HEK293 (cell line): Measurements from ENCODE around the gene ZNF593OS.
A peak's percentile ranks its signal among the peaks of the same experiment; 100 is the strongest.

Experiments used
- CTCF ChIA-PET: fragments of 350-600 bp; formaldehyde crosslinking; extraction: SDS; loops from one replicate; lab custom pipeline; 2021; ENCODE audit warnings: antibody characterized with exemption; lab: Yijun Ruan, JAX
- POLR2A ChIA-PET: fragments of 300-600 bp; formaldehyde crosslinking; extraction: SDS; loops from one replicate; lab custom pipeline; 2020; ENCODE audit warnings: antibody characterized with exemption, inconsistent platforms; lab: Yijun Ruan, JAX
- H3K27ac ChIP-seq: fragments of 200-500 bp; sonication (Bioruptor generic); 2 replicates; pipeline ENCODE4 v1.5.1; 2014; ENCODE audit warnings: low read depth, low read length, control low read depth, inconsistent platforms; ENCODE audit errors: extremely low read depth
- H3K36me3 ChIP-seq, 2 experiments: fragments of 200-500 bp in 1 of 2; sonication (Bioruptor generic) in 1 of 2; 1 replicate in 1 of 2; 2 replicates in 1 of 2; pipeline ENCODE4 v1.5.1; 2014 to 2017; ENCODE audit warnings: inconsistent platforms in 2 of 2, low read length in 2 of 2; ENCODE audit not compliant: control insufficient read depth in 2 of 2, insufficient read depth in 1 of 2
- H3K4me1 ChIP-seq: fragments of 200-500 bp; sonication (Bioruptor generic); 2 replicates; pipeline ENCODE4 v1.5.1; 2014; ENCODE audit warnings: mild to moderate bottlenecking, low read length, inconsistent platforms; ENCODE audit not compliant: control insufficient read depth, insufficient read depth
- H3K4me3 ChIP-seq: 2 replicates; pipeline ENCODE4 v1.5.1; 2011; ENCODE audit warnings: low read depth, mild to moderate bottlenecking, control low read depth, low read length, moderate library complexity
- H3K9me3 ChIP-seq: fragments of 200-500 bp; sonication (Bioruptor generic); 2 replicates; pipeline ENCODE4 v1.5.1; 2014; ENCODE audit warnings: low read depth, low read length, inconsistent platforms; ENCODE audit not compliant: control insufficient read depth, insufficient read depth
- PRDM6 ChIP-seq: fragments of 450-650 bp; formaldehyde crosslinking; IDR thresholded peaks from 2 replicates; pipeline ENCODE4 v1.5.1; 2017; ENCODE audit warnings: missing biosample characterization, missing genetic modification characterization
- SP3 ChIP-seq: fragments of 450-650 bp; formaldehyde crosslinking; IDR thresholded peaks from 2 replicates; pipeline ENCODE4 v1.5.1; 2016; ENCODE audit warnings: missing biosample characterization, missing genetic modification characterization
- SP7 ChIP-seq: fragments of 450-650 bp; formaldehyde crosslinking; IDR thresholded peaks from 2 replicates; pipeline ENCODE4 v1.5.1; 2016; ENCODE audit warnings: missing biosample characterization, missing genetic modification characterization
- YY2 ChIP-seq: fragments of 450-650 bp; formaldehyde crosslinking; IDR thresholded peaks from 2 replicates; pipeline ENCODE4 v1.5.1; 2016; ENCODE audit warnings: missing biosample characterization, missing genetic modification characterization
- ZNF133 ChIP-seq: fragments of 450-650 bp; formaldehyde crosslinking; IDR thresholded peaks from 2 replicates; pipeline ENCODE4 v1.5.1; 2016; ENCODE audit warnings: missing biosample characterization, missing genetic modification characterization
- ZNF335 ChIP-seq: fragments of 450-650 bp; formaldehyde crosslinking; conservative IDR thresholded peaks from 2 replicates; pipeline ENCODE4 v1.5.1; 2016; ENCODE audit warnings: missing biosample characterization, missing genetic modification characterization
- ZNF600 ChIP-seq: fragments of 450-650 bp; formaldehyde crosslinking; IDR thresholded peaks from 2 replicates; pipeline ENCODE4 v1.5.1; 2016; ENCODE audit warnings: missing biosample characterization, missing genetic modification characterization
- ZNF624 ChIP-seq: fragments of 450-650 bp; formaldehyde crosslinking; IDR thresholded peaks from 2 replicates; pipeline ENCODE4 v1.5.1; 2017; ENCODE audit warnings: missing biosample characterization, missing genetic modification characterization
- ZNF639 ChIP-seq: fragments of 450-650 bp; formaldehyde crosslinking; IDR thresholded peaks from 2 replicates; pipeline ENCODE4 v1.5.1; 2016; ENCODE audit warnings: missing biosample characterization, missing genetic modification characterization
- ZNF747 ChIP-seq: fragments of 450-650 bp; formaldehyde crosslinking; IDR thresholded peaks from 2 replicates; pipeline ENCODE4 v1.5.1; 2016; ENCODE audit warnings: missing biosample characterization, missing genetic modification characterization
- TF ChIP-seq, protein P1 (sequence below): fragments of 450-650 bp; formaldehyde crosslinking; IDR thresholded peaks from 2 replicates; pipeline ENCODE4 v1.5.1; 2016; ENCODE audit warnings: missing biosample characterization, missing genetic modification characterization
- TF ChIP-seq, protein P2 (sequence below): fragments of 450-650 bp; IDR thresholded peaks from 2 replicates; pipeline ENCODE4 v1.5.1; 2018; ENCODE audit warnings: missing biosample characterization, missing genetic modification characterization
- TF ChIP-seq, protein P3 (sequence below): fragments of 450-650 bp; IDR thresholded peaks from 2 replicates; pipeline ENCODE4 v1.5.1; 2018; ENCODE audit warnings: missing biosample characterization, mild to moderate bottlenecking, missing genetic modification characterization

Gene ZNF593OS

DNA sequence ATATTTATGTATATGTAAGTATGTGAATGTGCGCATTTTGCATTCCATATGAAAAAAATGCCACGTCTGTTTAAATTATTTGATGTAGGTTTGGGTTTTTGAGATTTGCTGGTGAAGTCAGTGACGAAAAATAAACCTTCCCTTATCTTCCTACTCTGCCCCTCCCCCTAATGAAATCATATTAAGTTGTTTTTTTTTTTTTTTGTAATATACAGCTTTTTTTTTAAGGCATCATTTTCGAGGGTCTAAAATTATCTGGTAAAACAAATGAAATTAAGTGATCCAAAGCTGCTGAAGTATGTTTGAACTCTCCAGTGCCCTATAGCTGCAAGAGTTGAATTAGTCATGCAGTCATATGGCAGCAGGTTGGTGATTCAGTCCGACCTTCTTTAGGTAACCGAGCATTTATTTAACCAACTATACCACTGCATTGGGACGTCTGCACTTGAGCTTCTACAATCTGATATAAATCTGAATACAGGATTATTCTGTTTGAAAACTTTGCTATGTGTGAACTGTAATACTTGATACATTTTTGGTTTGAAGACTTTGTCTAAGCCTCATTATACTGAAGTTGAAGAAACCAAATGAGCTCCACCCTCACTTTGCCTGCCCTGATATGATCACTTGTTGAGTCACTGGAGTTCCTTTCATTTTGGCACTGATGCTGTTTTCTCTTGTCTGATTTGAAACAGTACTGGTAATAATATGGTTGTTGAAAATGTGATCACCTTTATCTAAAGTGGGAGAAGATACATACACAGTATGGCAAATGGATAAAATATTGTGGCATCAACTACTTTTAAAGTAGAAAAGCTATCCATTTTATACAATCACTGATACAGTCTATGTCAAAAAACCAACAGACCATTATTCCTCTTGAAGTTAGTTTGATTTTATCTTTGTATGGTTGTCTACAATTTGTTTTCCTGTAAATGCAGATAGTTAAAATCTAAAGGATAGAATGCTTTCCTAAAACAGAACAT is 48.4 kb downstream of the ZNF593OS start (continued):
- no peak for TF ChIP-seq ZNF624
- TF ChIP-seq, protein P1, sequence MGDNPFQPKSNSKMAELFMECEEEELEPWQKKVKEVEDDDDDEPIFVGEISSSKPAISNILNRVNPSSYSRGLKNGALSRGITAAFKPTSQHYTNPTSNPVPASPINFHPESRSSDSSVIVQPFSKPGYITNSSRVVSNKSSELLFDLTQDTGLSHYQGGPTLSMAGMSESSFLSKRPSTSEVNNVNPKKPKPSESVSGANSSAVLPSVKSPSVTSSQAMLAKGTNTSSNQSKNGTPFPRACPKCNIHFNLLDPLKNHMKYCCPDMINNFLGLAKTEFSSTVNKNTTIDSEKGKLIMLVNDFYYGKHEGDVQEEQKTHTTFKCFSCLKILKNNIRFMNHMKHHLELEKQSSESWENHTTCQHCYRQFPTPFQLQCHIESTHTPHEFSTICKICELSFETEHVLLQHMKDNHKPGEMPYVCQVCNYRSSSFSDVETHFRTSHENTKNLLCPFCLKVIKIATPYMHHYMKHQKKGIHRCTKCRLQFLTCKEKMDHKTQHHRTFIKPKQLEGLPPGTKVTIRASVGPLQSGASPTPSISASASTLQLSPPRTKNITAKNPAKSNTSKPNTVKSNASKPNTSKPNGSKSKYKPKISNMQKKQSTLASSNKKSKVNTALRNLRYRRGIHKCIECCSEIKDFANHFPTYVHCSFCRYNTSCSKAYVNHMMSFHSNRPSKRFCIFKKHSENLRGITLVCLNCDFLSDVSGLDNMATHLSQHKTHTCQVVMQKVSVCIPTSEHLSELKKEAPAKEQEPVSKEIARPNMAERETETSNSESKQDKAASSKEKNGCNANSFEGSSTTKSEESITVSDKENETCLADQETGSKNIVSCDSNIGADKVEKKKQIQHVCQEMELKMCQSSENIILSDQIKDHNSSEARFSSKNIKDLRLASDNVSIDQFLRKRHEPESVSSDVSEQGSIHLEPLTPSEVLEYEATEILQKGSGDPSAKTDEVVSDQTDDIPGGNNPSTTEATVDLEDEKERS (tag by site-specific recombination) = no peak
- TF ChIP-seq, protein P2, sequence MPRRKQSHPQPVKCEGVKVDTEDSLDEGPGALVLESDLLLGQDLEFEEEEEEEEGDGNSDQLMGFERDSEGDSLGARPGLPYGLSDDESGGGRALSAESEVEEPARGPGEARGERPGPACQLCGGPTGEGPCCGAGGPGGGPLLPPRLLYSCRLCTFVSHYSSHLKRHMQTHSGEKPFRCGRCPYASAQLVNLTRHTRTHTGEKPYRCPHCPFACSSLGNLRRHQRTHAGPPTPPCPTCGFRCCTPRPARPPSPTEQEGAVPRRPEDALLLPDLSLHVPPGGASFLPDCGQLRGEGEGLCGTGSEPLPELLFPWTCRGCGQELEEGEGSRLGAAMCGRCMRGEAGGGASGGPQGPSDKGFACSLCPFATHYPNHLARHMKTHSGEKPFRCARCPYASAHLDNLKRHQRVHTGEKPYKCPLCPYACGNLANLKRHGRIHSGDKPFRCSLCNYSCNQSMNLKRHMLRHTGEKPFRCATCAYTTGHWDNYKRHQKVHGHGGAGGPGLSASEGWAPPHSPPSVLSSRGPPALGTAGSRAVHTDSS = no peak
- 0 out of 2 replicates have a peak, but pooled peaks have one; percentile 20 for TF ChIP-seq ZNF335

- ChIA-PET CTCF (interaction anchor here (0.9 to 2.9 kb wide), 9 partner anchors 9 to 226 kb away, joined by 3 to 16 read pairs (median 4); partner anchors contain the start of genes CATSPER4 and SH3BGRL3), POLR2A (interaction anchor here (1.1 kb wide), 1 partner anchor 8 kb away, joined by 3 read pairs; no protein-coding TSS in a partner anchor)
- H3K4me1 ChIP-seq = peaks cover 11% of the 10 kb centered on the region; the same call in 1 of the 2 replicates
- peaks cover 9 to 32% of the 10 kb centered on the region in 2 experiments; a peak in 2 of 3 replicates for H3K36me3 ChIP-seq
- TF ChIP-seq ZNF133 = no peak
- no peak for TF ChIP-seq ZNF747 (tag by site-specific recombination)
- TF ChIP-seq SP7 (tag by site-specific recombination) = peak; percentile 22; the same call in 1 of the 2 replicates
- TF ChIP-seq, protein P3, sequence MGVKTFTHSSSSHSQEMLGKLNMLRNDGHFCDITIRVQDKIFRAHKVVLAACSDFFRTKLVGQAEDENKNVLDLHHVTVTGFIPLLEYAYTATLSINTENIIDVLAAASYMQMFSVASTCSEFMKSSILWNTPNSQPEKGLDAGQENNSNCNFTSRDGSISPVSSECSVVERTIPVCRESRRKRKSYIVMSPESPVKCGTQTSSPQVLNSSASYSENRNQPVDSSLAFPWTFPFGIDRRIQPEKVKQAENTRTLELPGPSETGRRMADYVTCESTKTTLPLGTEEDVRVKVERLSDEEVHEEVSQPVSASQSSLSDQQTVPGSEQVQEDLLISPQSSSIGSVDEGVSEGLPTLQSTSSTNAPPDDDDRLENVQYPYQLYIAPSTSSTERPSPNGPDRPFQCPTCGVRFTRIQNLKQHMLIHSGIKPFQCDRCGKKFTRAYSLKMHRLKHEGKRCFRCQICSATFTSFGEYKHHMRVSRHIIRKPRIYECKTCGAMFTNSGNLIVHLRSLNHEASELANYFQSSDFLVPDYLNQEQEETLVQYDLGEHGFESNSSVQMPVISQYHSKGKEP = 0 out of 2 replicates have a peak, but pooled peaks have one; percentile 4
- TF ChIP-seq ZNF600 (tag by site-specific recombination) = peak; percentile 46; the same call in 1 of the 2 replicates
- TF ChIP-seq YY2 (tag by site-specific recombination) = no peak
- peak; percentile 42; the same call in 1 of the 2 replicates for TF ChIP-seq PRDM6
- 0 out of 2 replicates have a peak, but pooled peaks have one; percentile 2 for TF ChIP-seq ZNF639 (tag by site-specific recombination)
- no peak for TF ChIP-seq SP3
- no peaks in the 10 kb centered on the region for H3K9me3 ChIP-seq
- H3K4me3 ChIP-seq = no peak overlapping the region
- H3K27ac ChIP-seq = no peak overlapping the region
Observed at GRCh38 chr1:26121854-26122773, 49.5 kb downstream of the ZNF593OS start.
